Activated CD4-positive, alpha-beta T cell treated with anti-CD3 and anti-CD28 coated beads for 36 hours (primary cell): ENCODE measurements around the gene PRCD. TPM values are rescaled to one million over a fixed set of nuclear protein-coding genes. Genes with fewer than 3 reads are reported as not detected.

Source experiments
- ATAC-seq: fragments of 200-7000 bp; cut with Tn5 transposase; one replicate; pipeline ENCODE4 v1.10.0; 2021; ENCODE audit warnings: mild to moderate bottlenecking, moderate library complexity
- CTCF ChIA-PET: fragments of 350-600 bp; sonication (Branson Sonifier 250); formaldehyde crosslinking; loops from one replicate; lab custom pipeline; 2021; ENCODE audit warnings: antibody characterized with exemption; lab: Charles Lee
- POLR2A ChIA-PET: fragments of 350-600 bp; sonication (Branson Sonifier 250); formaldehyde crosslinking; loops from one replicate; lab custom pipeline; 2021; ENCODE audit warnings: antibody characterized with exemption, inconsistent platforms; lab: Charles Lee
- DNase-seq: peaks from one replicate; pipeline ENCODE4 v3.0.0-alpha.2; 2020
- H3K27ac Mint-ChIP-seq: one replicate; pipeline ENCODE4 v1.8.0; 2021; ENCODE audit warnings: mixed read lengths
- H3K27me3 Mint-ChIP-seq: one replicate; pipeline ENCODE4 v1.8.0; 2021; ENCODE audit warnings: mixed read lengths
- H3K36me3 Mint-ChIP-seq: one replicate; pipeline ENCODE4 v1.8.0; 2021; ENCODE audit warnings: low read depth, mixed read lengths
- H3K4me1 Mint-ChIP-seq: one replicate; pipeline ENCODE4 v1.8.0; 2021; ENCODE audit warnings: mixed read lengths
- H3K4me3 Mint-ChIP-seq: one replicate; pipeline ENCODE4 v1.8.0; 2021; ENCODE audit warnings: mild to moderate bottlenecking, moderate library complexity, mixed read lengths
- H3K9me3 Mint-ChIP-seq: one replicate; pipeline ENCODE4 v1.8.0; 2021; ENCODE audit warnings: low read depth, mixed read lengths
- intact Hi-C, 2 experiments: fragments of 100-400 bp; cut with DNase I in 1 of 2; cut with micrococcal nuclease in 1 of 2; formaldehyde crosslinking; loops; one replicate each; pipeline versions ENCODE4 v1.14.2 to v1.15.1; 2022 to 2024; cut with DNase I, micrococcal nuclease
- total RNA-seq, 2 experiments: library from RNA; stranded (reverse); gene quantifications; one replicate each; pipeline ENCODE4 v1.2.3, GENCODE V29; 2021

Gene PRCD
- total RNA-seq, 2 experiments from 2014 or later = not detected

- Mint-ChIP-seq H3K9me3 (no peaks in the 10 kb centered on the region), H3K27ac (no peak overlapping the region), H3K4me3 (no peak overlapping the region), H3K27me3 (no peaks in the 10 kb centered on the region), H3K4me1 (peaks cover 28% of the 10 kb centered on the region), H3K36me3 (peaks cover 40% of the 10 kb centered on the region)
- POLR2A ChIA-PET = interaction anchor here (0.6 to 2.8 kb wide), 9 partner anchors 8 to 233 kb away, joined by 3 to 14 read pairs (median 5); no protein-coding TSS in a partner anchor
- intact Hi-C loops = loop anchor here in 1 of 2 experiments (10.0 kb wide), 1 partner anchor 58 kb away; no protein-coding TSS in a partner anchor
- ATAC-seq (no peak), DNase-seq (no peak)
- CTCF ChIA-PET = interaction anchor here (0.6 to 2.9 kb wide), 7 partner anchors 9 to 147 kb away, joined by 3 to 10 read pairs (median 4); no protein-coding TSS in a partner anchor
Measured at GRCh38 chr17:76566613-76566943, 26.7 kb downstream of the PRCD start.

- peaks cover 23% of the 10 kb centered on the region for H3K4me1 Mint-ChIP-seq
- intact Hi-C loops = loop anchor here in 1 of 2 experiments (10.0 kb wide), 1 partner anchor 58 kb away; no protein-coding TSS in a partner anchor
- H3K27ac Mint-ChIP-seq = no peak overlapping the region
- H3K36me3 Mint-ChIP-seq = peaks cover 36% of the 10 kb centered on the region
- H3K4me3 Mint-ChIP-seq = no peak overlapping the region
- ChIA-PET CTCF (interaction anchor here (0.6 to 2.9 kb wide), 8 partner anchors 9 to 146 kb away, joined by 3 to 10 read pairs (median 4); no protein-coding TSS in a partner anchor), POLR2A (interaction anchor here (0.6 to 2.8 kb wide), 9 partner anchors 8 to 233 kb away, joined by 3 to 14 read pairs (median 5); no protein-coding TSS in a partner anchor)
- no peak for ATAC-seq
- H3K27me3 Mint-ChIP-seq = no peaks in the 10 kb centered on the region
- no peaks in the 10 kb centered on the region for H3K9me3 Mint-ChIP-seq
- no peak for DNase-seq
Measured at GRCh38 chr17:76566988-76567431, 27.2 kb downstream of the PRCD start.

- no peak overlapping the region for H3K4me3 Mint-ChIP-seq
- CTCF ChIA-PET = interaction anchor here (1.2 to 2.9 kb wide), 3 partner anchors 11 to 45 kb away, joined by 3 to 10 read pairs (median 5); no protein-coding TSS in a partner anchor
- POLR2A ChIA-PET = interaction anchor here (0.6 to 2.8 kb wide), 5 partner anchors 9 to 1203 kb away, joined by 3 to 14 read pairs (median 4); no protein-coding TSS in a partner anchor
- no peak overlapping the region for H3K27ac Mint-ChIP-seq
- H3K36me3 Mint-ChIP-seq = peaks cover 32% of the 10 kb centered on the region
- peaks cover 18% of the 10 kb centered on the region for H3K4me1 Mint-ChIP-seq
- H3K9me3 Mint-ChIP-seq = no peaks in the 10 kb centered on the region
- DNase-seq (no peak), ATAC-seq (peak; percentile 4)
- H3K27me3 Mint-ChIP-seq = no peaks in the 10 kb centered on the region
- intact Hi-C loops = loop anchor here in 1 of 2 experiments (10.0 kb wide), 1 partner anchor 57 kb away; no protein-coding TSS in a partner anchor
Measured at GRCh38 chr17:76567634-76568432, 28.0 kb downstream of the PRCD start.

- intact Hi-C loops = loop anchor here in 1 of 2 experiments (10.0 kb wide), 1 partner anchor 56 kb away; no protein-coding TSS in a partner anchor
- ATAC-seq (no peak), DNase-seq (no peak)
- H3K4me3 Mint-ChIP-seq = no peak overlapping the region
- H3K27ac Mint-ChIP-seq = no peak overlapping the region
- no peaks in the 10 kb centered on the region for H3K9me3 Mint-ChIP-seq
- no peaks in the 10 kb centered on the region for H3K27me3 Mint-ChIP-seq
- peaks cover 25% of the 10 kb centered on the region for H3K36me3 Mint-ChIP-seq
- ChIA-PET CTCF (no interaction called here), POLR2A (interaction anchor here (2.8 kb wide), 1 partner anchor 10 kb away, joined by 14 read pairs; no protein-coding TSS in a partner anchor)
- H3K4me1 Mint-ChIP-seq = peaks cover 11% of the 10 kb centered on the region
Measured at GRCh38 chr17:76568811-76569221, 29.0 kb downstream of the PRCD start.

- Mint-ChIP-seq H3K9me3 (no peaks in the 10 kb centered on the region), H3K36me3 (peaks cover 20% of the 10 kb centered on the region), H3K4me3 (no peak overlapping the region), H3K27me3 (no peaks in the 10 kb centered on the region), H3K27ac (no peak overlapping the region), H3K4me1 (peaks cover 11% of the 10 kb centered on the region)
- ATAC-seq (no peak), DNase-seq (no peak)
- CTCF ChIA-PET = no interaction called here
- POLR2A ChIA-PET = interaction anchor here (0.8 kb wide), 1 partner anchor 30 kb away, joined by 3 read pairs; no protein-coding TSS in a partner anchor
- intact Hi-C loops = loop anchor here in 1 of 2 experiments (10.0 kb wide), 1 partner anchor 55 kb away; no protein-coding TSS in a partner anchor
Measured at GRCh38 chr17:76569607-76570279, 29.9 kb downstream of the PRCD start.

DNA sequence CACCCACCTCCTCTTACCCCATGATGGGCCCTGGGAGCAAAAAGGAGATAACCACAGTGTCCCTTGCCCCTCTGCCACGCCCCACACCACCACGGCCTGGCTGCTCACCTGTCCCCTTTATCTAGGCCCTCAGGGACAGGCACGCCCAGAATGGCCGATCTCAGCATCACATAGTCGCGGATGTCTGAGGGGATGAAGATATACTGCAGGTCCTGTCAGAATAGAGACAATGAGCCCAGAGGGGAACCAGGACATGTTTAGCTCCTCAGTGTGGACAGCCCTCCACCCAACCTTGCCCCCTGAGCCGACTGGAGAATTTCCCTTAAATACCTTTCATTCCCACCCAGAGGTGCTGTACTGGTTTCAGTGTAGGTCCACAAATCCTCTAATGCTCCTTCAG, 30.6 kb downstream of the PRCD start:
- no peaks in the 10 kb centered on the region for H3K27me3 Mint-ChIP-seq
- intact Hi-C loops = no loop called here
- POLR2A ChIA-PET = interaction anchor here (0.8 kb wide), 1 partner anchor 29 kb away, joined by 3 read pairs; no protein-coding TSS in a partner anchor
- DNase-seq (no peak), ATAC-seq (no peak)
- H3K27ac Mint-ChIP-seq = no peak overlapping the region
- peaks cover 13% of the 10 kb centered on the region for H3K36me3 Mint-ChIP-seq
- no peak overlapping the region for H3K4me3 Mint-ChIP-seq
- CTCF ChIA-PET = interaction anchor here (0.7 kb wide), 2 partner anchors 76 to 134 kb away, joined by 3 to 4 read pairs; no protein-coding TSS in a partner anchor
- peaks cover 4% of the 10 kb centered on the region for H3K4me1 Mint-ChIP-seq
- no peaks in the 10 kb centered on the region for H3K9me3 Mint-ChIP-seq

DNA sequence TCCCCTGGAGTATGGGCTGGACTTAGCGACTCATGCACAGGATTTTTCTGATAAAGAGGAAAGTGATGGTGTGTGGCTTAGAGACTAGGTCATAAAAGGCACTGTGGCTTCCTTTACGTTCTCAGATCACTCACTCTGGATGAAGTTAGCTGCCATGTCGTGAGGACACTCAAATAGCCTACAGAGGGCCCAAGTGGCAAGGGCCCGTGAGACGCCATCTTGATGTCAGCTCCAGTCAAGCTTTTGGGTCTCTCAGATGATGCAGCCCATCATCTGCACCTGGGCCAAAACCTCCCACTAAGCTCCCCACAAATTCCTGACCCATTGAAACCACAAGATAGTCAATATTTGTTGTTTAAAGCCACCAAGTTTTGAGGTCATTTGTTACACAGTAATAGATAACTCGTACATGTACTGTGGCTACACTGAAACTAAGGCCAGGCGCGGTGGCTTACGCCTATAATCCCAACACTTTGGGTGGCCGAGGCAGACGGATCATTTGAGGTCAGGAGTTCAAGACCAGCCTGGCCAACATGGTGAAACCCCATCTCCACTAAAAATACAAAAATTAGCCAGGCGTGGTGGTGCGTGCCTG, 31.1 kb downstream of the PRCD start:
- H3K4me3 Mint-ChIP-seq = no peak overlapping the region
- peaks cover 3% of the 10 kb centered on the region for H3K4me1 Mint-ChIP-seq
- DNase-seq (no peak), ATAC-seq (no peak)
- ChIA-PET CTCF (interaction anchor here (0.7 to 1.8 kb wide), 5 partner anchors 11 to 218 kb away, joined by 3 to 6 read pairs (median 4); no protein-coding TSS in a partner anchor), POLR2A (no interaction called here)
- H3K27me3 Mint-ChIP-seq = no peaks in the 10 kb centered on the region
- H3K9me3 Mint-ChIP-seq = no peaks in the 10 kb centered on the region
- H3K36me3 Mint-ChIP-seq = peaks cover 7% of the 10 kb centered on the region
- no peak overlapping the region for H3K27ac Mint-ChIP-seq
- intact Hi-C loops = no loop called here

GRCh38 chr17:76572201-76572910, 32.5 kb downstream of the PRCD start:
- Mint-ChIP-seq H3K4me3 (no peak overlapping the region), H3K27ac (no peak overlapping the region), H3K4me1 (peaks cover 3% of the 10 kb centered on the region), H3K36me3 (no peaks in the 10 kb centered on the region), H3K9me3 (no peaks in the 10 kb centered on the region), H3K27me3 (no peaks in the 10 kb centered on the region)
- ATAC-seq = no peak
- ChIA-PET CTCF (interaction anchor here (0.6 to 1.8 kb wide), 5 partner anchors 13 to 52 kb away, joined by 3 to 6 read pairs (median 4); no protein-coding TSS in a partner anchor), POLR2A (no interaction called here)
- intact Hi-C loops = no loop called here
- DNase-seq = no peak

GRCh38 chr17:76573096-76573495, 33.3 kb downstream of the PRCD start:
- ATAC-seq (no peak), DNase-seq (no peak)
- Mint-ChIP-seq H3K9me3 (no peaks in the 10 kb centered on the region), H3K4me1 (peaks cover 3% of the 10 kb centered on the region), H3K36me3 (no peaks in the 10 kb centered on the region), H3K27me3 (no peaks in the 10 kb centered on the region), H3K27ac (no peak overlapping the region), H3K4me3 (no peak overlapping the region)
- intact Hi-C loops = no loop called here
- CTCF ChIA-PET = no interaction called here
- POLR2A ChIA-PET = no interaction called here

GRCh38 chr17:76574166-76574565, 34.3 kb downstream of the PRCD start:
- Mint-ChIP-seq H3K27ac (no peak overlapping the region), H3K36me3 (no peaks in the 10 kb centered on the region), H3K9me3 (no peaks in the 10 kb centered on the region), H3K27me3 (no peaks in the 10 kb centered on the region), H3K4me3 (no peak overlapping the region), H3K4me1 (peaks cover 1% of the 10 kb centered on the region)
- intact Hi-C loops = no loop called here
- DNase-seq = no peak
- ATAC-seq = no peak
- CTCF ChIA-PET = no interaction called here
- POLR2A ChIA-PET = no interaction called here
